Upper lobe of left lung (tissue), 4 donors: ENCODE data around the gene SERPINB13.

Experiments used
- CTCF ChIP-seq, 6 experiments: fragments of 450-650 bp in 4 of 6; fragments of 200-600 bp in 2 of 6; sonication (generic) in 2 of 6; IDR thresholded peaks; one replicate each; pipeline ENCODE4 v1.5.1; 2016 to 2019; ENCODE audit warnings: antibody characterized with exemption in 6 of 6
- POLR2A ChIP-seq, 4 donors: fragments of 450-650 bp; IDR thresholded peaks; one replicate each; pipeline ENCODE4 v1.5.1; 2016 to 2017; ENCODE audit warnings: antibody characterized with exemption in 4 of 4, mild to moderate bottlenecking in 2 of 4

- TF ChIP-seq CTCF (IDR thresholded peaks at IDR 0.05), result no peak
- TF ChIP-seq POLR2A (IDR thresholded peaks at IDR 0.05), result no peak
These were observed 34.6 kb upstream of the SERPINB13 start for GRCh38 chr18:63552581-63552980.
